LNCaP clone FGC (cell line): ENCODE results near the gene SPAST.
"Not testable (repeated sequence)": the region's sequence is repeated elsewhere in the genome, so short reads cannot be mapped to it uniquely, and the experiment has no call there.

Source experiments
- DNase-seq: peaks from one replicate; pipeline ENCODE4 v3.0.0-alpha.2; 2011; ENCODE audit warnings: low read depth
- H3K4me3 ChIP-seq: 2 replicates; pipeline ENCODE4 v1.5.1; 2011; ENCODE audit warnings: mild to moderate bottlenecking, low read depth, low read length, control low read depth
- TF ChIP-seq, protein P1 (sequence below): IDR thresholded peaks from 2 replicates; pipeline ENCODE4 v1.5.1; 2012; ENCODE audit warnings: mild to moderate bottlenecking; ENCODE audit not compliant: control insufficient read depth, insufficient read depth; ENCODE audit errors: extremely low read depth

The SPAST gene, protein sequence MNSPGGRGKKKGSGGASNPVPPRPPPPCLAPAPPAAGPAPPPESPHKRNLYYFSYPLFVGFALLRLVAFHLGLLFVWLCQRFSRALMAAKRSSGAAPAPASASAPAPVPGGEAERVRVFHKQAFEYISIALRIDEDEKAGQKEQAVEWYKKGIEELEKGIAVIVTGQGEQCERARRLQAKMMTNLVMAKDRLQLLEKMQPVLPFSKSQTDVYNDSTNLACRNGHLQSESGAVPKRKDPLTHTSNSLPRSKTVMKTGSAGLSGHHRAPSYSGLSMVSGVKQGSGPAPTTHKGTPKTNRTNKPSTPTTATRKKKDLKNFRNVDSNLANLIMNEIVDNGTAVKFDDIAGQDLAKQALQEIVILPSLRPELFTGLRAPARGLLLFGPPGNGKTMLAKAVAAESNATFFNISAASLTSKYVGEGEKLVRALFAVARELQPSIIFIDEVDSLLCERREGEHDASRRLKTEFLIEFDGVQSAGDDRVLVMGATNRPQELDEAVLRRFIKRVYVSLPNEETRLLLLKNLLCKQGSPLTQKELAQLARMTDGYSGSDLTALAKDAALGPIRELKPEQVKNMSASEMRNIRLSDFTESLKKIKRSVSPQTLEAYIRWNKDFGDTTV

GRCh38 chr2:32063310-32064020, at the start of gene SPAST:
Gene SPAST, plus strand, starts transcription at chr2:32063556. Its CDS starts 276 bp downstream, at chr2:32063832.
- TF ChIP-seq, protein P1, sequence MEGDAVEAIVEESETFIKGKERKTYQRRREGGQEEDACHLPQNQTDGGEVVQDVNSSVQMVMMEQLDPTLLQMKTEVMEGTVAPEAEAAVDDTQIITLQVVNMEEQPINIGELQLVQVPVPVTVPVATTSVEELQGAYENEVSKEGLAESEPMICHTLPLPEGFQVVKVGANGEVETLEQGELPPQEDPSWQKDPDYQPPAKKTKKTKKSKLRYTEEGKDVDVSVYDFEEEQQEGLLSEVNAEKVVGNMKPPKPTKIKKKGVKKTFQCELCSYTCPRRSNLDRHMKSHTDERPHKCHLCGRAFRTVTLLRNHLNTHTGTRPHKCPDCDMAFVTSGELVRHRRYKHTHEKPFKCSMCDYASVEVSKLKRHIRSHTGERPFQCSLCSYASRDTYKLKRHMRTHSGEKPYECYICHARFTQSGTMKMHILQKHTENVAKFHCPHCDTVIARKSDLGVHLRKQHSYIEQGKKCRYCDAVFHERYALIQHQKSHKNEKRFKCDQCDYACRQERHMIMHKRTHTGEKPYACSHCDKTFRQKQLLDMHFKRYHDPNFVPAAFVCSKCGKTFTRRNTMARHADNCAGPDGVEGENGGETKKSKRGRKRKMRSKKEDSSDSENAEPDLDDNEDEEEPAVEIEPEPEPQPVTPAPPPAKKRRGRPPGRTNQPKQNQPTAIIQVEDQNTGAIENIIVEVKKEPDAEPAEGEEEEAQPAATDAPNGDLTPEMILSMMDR: peak; percentile 43
- DNase-seq: peak; percentile 86
- H3K4me3 ChIP-seq: peak within 1 kb of the TSS; percentile 75

- not testable (repeated sequence) for DNase-seq, H3K4me3 ChIP-seq
Measured at GRCh38 chr2:32018789-32019482, 44.4 kb upstream of the SPAST start.

GRCh38 chr2:32034198-32034887, 29.0 kb upstream of the SPAST start:
- not testable (repeated sequence) for H3K4me3 ChIP-seq, DNase-seq

- TF ChIP-seq, protein P1: no peak
- peak within 1 kb of the TSS; percentile 90 for H3K4me3 ChIP-seq
- peak; percentile 81 for DNase-seq
Measured at GRCh38 chr2:32039447-32040219, 23.7 kb upstream of the SPAST start, which contains the start of gene DPY30. Gene DPY30, minus strand, starts transcription at chr2:32039805. Its CDS starts 349 bp downstream, at chr2:32039456.

DNA sequence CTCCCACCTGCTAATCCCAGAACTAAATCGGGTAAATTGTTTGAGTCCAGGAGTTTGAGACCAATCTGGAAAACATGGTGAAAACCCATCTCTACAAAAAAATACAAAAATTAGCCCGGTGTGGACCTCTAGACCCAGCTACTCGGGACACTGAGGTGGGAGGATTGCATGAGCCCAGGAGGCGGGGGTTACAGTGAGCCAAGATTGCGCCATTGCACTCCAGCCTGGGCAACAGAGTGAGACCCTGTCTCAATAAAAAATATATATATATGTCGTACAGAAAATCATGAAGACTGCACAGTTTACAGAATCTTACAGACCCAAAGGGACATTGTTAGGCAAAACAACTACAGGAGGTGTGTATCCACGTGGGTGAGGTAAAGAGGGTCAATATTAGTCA, 19.8 kb upstream of the SPAST start:
- TF ChIP-seq, protein P1: no peak
- no peak overlapping the region for H3K4me3 ChIP-seq
- DNase-seq: no peak

DNA sequence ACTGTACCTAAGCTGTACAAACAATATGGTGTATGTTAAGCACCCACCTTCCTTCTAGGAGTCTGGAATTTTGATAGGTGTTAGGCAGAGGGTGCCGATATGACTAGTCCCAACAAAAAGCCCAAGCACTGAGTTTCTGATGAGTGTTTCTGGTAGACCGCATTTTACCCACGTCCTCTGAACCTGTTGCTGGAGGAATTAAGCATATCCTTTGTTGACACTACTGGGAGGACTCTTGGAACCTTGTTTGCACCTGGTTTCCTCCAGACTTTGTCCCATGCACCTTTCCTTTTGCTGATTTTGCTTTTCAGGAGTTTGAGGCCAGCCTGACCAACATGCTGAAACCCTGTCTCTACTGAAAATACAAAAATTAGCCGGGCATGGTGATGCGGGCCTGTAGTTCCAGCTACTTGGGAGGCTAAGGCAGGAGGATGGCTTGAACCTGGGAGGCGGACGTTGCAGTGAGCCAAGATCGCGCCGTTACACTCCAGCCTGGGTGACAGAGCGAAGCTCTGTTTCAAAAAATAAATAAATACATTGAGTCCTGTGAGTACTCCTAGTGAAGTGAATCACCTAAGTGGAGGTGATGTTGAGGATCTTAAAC, 11.4 kb upstream of the SPAST start:
- no peak overlapping the region for H3K4me3 ChIP-seq
- DNase-seq: no peak
- TF ChIP-seq, protein P1: no peak

GRCh38 chr2:32054583-32054982, 8.8 kb upstream of the SPAST start:
- not testable (repeated sequence) for H3K4me3 ChIP-seq, DNase-seq
